IMR-90 (cell line): Measurements from ENCODE around the gene IL19. TPM values are rescaled to one million over a fixed set of nuclear protein-coding genes. Genes with fewer than 3 reads are reported as not detected.

Experiments
- ATAC-seq: fragments of 200-7000 bp; cut with Tn5 transposase; 2 replicates; pipeline ENCODE4 v1.9.1; 2020; ENCODE audit warnings: low read depth, mild to moderate bottlenecking, moderate library complexity
- BruUV-seq: library from RNA; stranded (reverse); fragments of 400-500 nt; replicated peaks from 2 replicates; lab custom pipeline; 2021; lab: Mats Ljungman, UMichigan
- CTCF ChIA-PET: fragments of 300-600 bp; formaldehyde crosslinking; extraction: SDS; loops from one replicate; lab custom pipeline; 2021; ENCODE audit warnings: antibody characterized with exemption; lab: Yijun Ruan, JAX
- POLR2A ChIA-PET: fragments of 300-600 bp; sonication (Branson Sonifier 250); formaldehyde crosslinking; loops from one replicate; lab custom pipeline; 2022; ENCODE audit warnings: antibody characterized with exemption; ENCODE audit not compliant: unreplicated experiment; lab: Charles Lee
- DNase-seq: peaks from one replicate; pipeline ENCODE4 v3.0.0; 2013
- H2AFZ ChIP-seq: replicated peaks from 2 replicates; pipeline ENCODE3; 2013; ENCODE audit warnings: low read length, mild to moderate bottlenecking; ENCODE audit not compliant: poor library complexity
- H2AK5ac ChIP-seq: 2 replicates; pipeline ENCODE4 v1.6.1; 2013; ENCODE audit warnings: low read depth, low read length, inconsistent platforms
- H2AK9ac ChIP-seq: replicated peaks from 2 replicates; pipeline ENCODE3; 2013; ENCODE audit warnings: mild to moderate bottlenecking, low read depth, low read length, moderate library complexity; ENCODE audit not compliant: poor library complexity
- H2BK120ac ChIP-seq: 2 replicates; pipeline ENCODE4 v1.6.1; 2013; ENCODE audit warnings: low read depth, low read length, inconsistent platforms
- H2BK15ac ChIP-seq: 3 replicates; pipeline ENCODE4 v1.6.1; 2013; ENCODE audit warnings: low read depth, low read length, inconsistent platforms
- H2BK20ac ChIP-seq: 2 replicates; pipeline ENCODE4 v1.6.1; 2013; ENCODE audit warnings: low read depth, mild to moderate bottlenecking, inconsistent platforms, low read length, moderate library complexity
- H2BK5ac ChIP-seq: 2 replicates; pipeline ENCODE4 v1.6.1; 2013; ENCODE audit warnings: mild to moderate bottlenecking, low read depth, low read length, inconsistent platforms; ENCODE audit not compliant: poor library complexity, severe bottlenecking
- H3K14ac ChIP-seq: replicated peaks from 2 replicates; pipeline ENCODE4 v1.6.1; 2013; ENCODE audit warnings: low read depth, low read length, inconsistent platforms
- H3K18ac ChIP-seq: 2 replicates; pipeline ENCODE4 v1.6.1; 2013; ENCODE audit warnings: low read depth, low read length, control low read depth
- H3K23ac ChIP-seq: 2 replicates; pipeline ENCODE4 v1.6.1; 2013; ENCODE audit warnings: low read depth, low read length, inconsistent platforms
- H3K27ac ChIP-seq: 2 replicates; pipeline ENCODE4 v1.5.1; 2013; ENCODE audit warnings: mild to moderate bottlenecking, control low read depth, low read length; ENCODE audit not compliant: insufficient read depth
- H3K27me3 ChIP-seq: 2 replicates; pipeline ENCODE4 v1.6.1; 2013; ENCODE audit warnings: low read length; ENCODE audit not compliant: control insufficient read depth, insufficient read depth
- H3K36me3 ChIP-seq: 2 replicates; pipeline ENCODE4 v1.6.1; 2013; ENCODE audit warnings: low read length, mixed read lengths; ENCODE audit not compliant: control insufficient read depth, insufficient read depth
- H3K4ac ChIP-seq: 2 replicates; pipeline ENCODE4 v1.6.1; 2013; ENCODE audit warnings: low read depth, low read length, inconsistent platforms
- H3K4me1 ChIP-seq: 2 replicates; pipeline ENCODE4 v1.6.1; 2013; ENCODE audit warnings: low read length, mixed read lengths; ENCODE audit not compliant: control insufficient read depth, insufficient read depth
- H3K4me2 ChIP-seq: 2 replicates; pipeline ENCODE4 v1.6.1; 2013; ENCODE audit warnings: low read depth, mild to moderate bottlenecking, control low read depth, low read length, moderate library complexity
- H3K4me3 ChIP-seq: 2 replicates; pipeline ENCODE4 v1.5.1; 2013; ENCODE audit warnings: low read depth, mild to moderate bottlenecking, control low read depth, low read length, moderate library complexity; ENCODE audit not compliant: insufficient read depth
- H3K56ac ChIP-seq: 2 replicates; pipeline ENCODE4 v1.6.1; 2013; ENCODE audit warnings: low read length, inconsistent platforms; ENCODE audit not compliant: insufficient read depth; ENCODE audit errors: extremely low read depth
- H3K79me1 ChIP-seq, 2 experiments: 2 replicates each; pipeline ENCODE4 v1.6.1; 2013; ENCODE audit warnings: low read length in 2 of 2, inconsistent platforms in 1 of 2, low read depth in 1 of 2
- H3K9ac ChIP-seq: 2 replicates; pipeline ENCODE4 v1.6.1; 2013; ENCODE audit warnings: low read depth, low read length, control low read depth
- H3K9me1 ChIP-seq: 2 replicates; pipeline ENCODE4 v1.6.1; 2013; ENCODE audit warnings: low read length, inconsistent platforms; ENCODE audit not compliant: insufficient read depth
- H3K9me3 ChIP-seq: 2 replicates; pipeline ENCODE4 v1.6.1; 2013; ENCODE audit warnings: low read length; ENCODE audit not compliant: control insufficient read depth, insufficient read depth
- H4K20me1 ChIP-seq: 2 replicates; pipeline ENCODE4 v1.6.1; 2013; ENCODE audit warnings: low read length, inconsistent platforms; ENCODE audit not compliant: insufficient read depth
- H4K5ac ChIP-seq: 2 replicates; pipeline ENCODE4 v1.6.1; 2013; ENCODE audit warnings: mild to moderate bottlenecking, low read depth, low read length, control low read depth
- H4K8ac ChIP-seq, 2 experiments: 2 replicates each; pipeline ENCODE4 v1.6.1; 2013; ENCODE audit warnings: low read depth in 2 of 2, low read length in 2 of 2, control low read depth in 1 of 2, inconsistent platforms in 1 of 2
- H4K91ac ChIP-seq: 2 replicates; pipeline ENCODE4 v1.6.1; 2013; ENCODE audit warnings: low read depth, low read length, inconsistent platforms; ENCODE audit not compliant: insufficient read depth
- BHLHE40 ChIP-seq: fragments of 150-350 bp; IDR thresholded peaks from 2 replicates; pipeline ENCODE4 v1.6.1; 2016; ENCODE audit warnings: mild to moderate bottlenecking, low read depth, low read length
- CEBPB ChIP-seq: IDR thresholded peaks from 2 replicates; pipeline ENCODE4 v1.6.1; 2012; ENCODE audit warnings: low read depth, low read length, improper control_type of control experiment
- CHD1 ChIP-seq: IDR thresholded peaks from 2 replicates; pipeline ENCODE4 v1.6.1; 2012; ENCODE audit warnings: low read depth, low read length, improper control_type of control experiment
- FOS ChIP-seq: fragments of 150-350 bp; IDR thresholded peaks from 2 replicates; pipeline ENCODE4 v1.6.1; 2016; ENCODE audit warnings: low read depth, low read length
- MAFK ChIP-seq: IDR thresholded peaks from 2 replicates; pipeline ENCODE4 v1.6.1; 2012; ENCODE audit warnings: low read depth, low read length, improper control_type of control experiment
- NFE2L2 ChIP-seq: fragments of 150-350 bp; IDR thresholded peaks from 2 replicates; pipeline ENCODE4 v1.6.1; 2016; ENCODE audit warnings: low read depth, mild to moderate bottlenecking, low read length
- RAD21 ChIP-seq: IDR thresholded peaks from 2 replicates; pipeline ENCODE4 v1.6.1; 2012; ENCODE audit warnings: low read length, improper control_type of control experiment
- SMC3 ChIP-seq: fragments of 150-350 bp; IDR thresholded peaks from 2 replicates; pipeline ENCODE4 v1.6.1; 2016; ENCODE audit warnings: low read depth, mild to moderate bottlenecking, antibody characterized with exemption, low read length, moderate library complexity
- WGBS, 2 experiments: methylation state at CpG; one replicate each; pipeline versions ENCODE4 v1.1.5 to v1.1.7; 2013; ENCODE audit warnings: missing lambda C conversion rate in 2 of 2; ENCODE audit not compliant: insufficient read length in 1 of 2; ENCODE audit errors: extremely low coverage in 2 of 2; 5-methylcytosine and 5-hydroxymethylcytosine counted together
- dilution Hi-C: fragments of 300-500 bp; cut with HindIII; formaldehyde crosslinking; loops from one replicate; pipeline ENCODE4 v1.14.3; 2018; ENCODE audit warnings: low sequenced_read_pairs; ENCODE audit not compliant: unreplicated experiment
- in situ Hi-C: fragments of 300-500 bp; cut with MboI; formaldehyde crosslinking; loops from 3 replicates; pipeline ENCODE4 v1.14.3; 2019; ENCODE audit warnings: low sequenced_read_pairs, inconsistent platforms, mixed read lengths
- intact Hi-C: fragments of 100-400 bp; cut with micrococcal nuclease; formaldehyde crosslinking; loops from 2 replicates; pipeline ENCODE4 v1.10.0; 2022
- polyA plus RNA-seq, 3 experiments: library from polyadenylated mRNA; depleted of rRNA; stranded (reverse); fragments of >200 nt; gene quantifications; 2 replicates each; pipeline ENCODE4 v1.2.3, GENCODE V29; 2012; ENCODE audit warnings: low replicate concordance in 1 of 3
- total RNA-seq: library from RNA; depleted of rRNA; stranded (reverse); fragments of >200 nt; gene quantifications from 2 replicates; pipeline ENCODE4 v1.2.3, GENCODE V29; 2012
- TF ChIP-seq, protein P1 (sequence below): fragments of 150-350 bp; IDR thresholded peaks from 2 replicates; pipeline ENCODE4 v1.6.1; 2017; ENCODE audit warnings: mild to moderate bottlenecking, antibody characterized with exemption, low read length, low read depth
- TF ChIP-seq, protein P2 (sequence below): fragments of 150-350 bp; IDR thresholded peaks from 2 replicates; pipeline ENCODE4 v1.6.1; 2016; ENCODE audit warnings: low read depth, mild to moderate bottlenecking, low read length, moderate library complexity, borderline replicate concordance

Gene IL19
- total and polyA plus RNA-seq, 2 of the 4 experiments (the other 2 are of a cell fraction): not detected

DNA sequence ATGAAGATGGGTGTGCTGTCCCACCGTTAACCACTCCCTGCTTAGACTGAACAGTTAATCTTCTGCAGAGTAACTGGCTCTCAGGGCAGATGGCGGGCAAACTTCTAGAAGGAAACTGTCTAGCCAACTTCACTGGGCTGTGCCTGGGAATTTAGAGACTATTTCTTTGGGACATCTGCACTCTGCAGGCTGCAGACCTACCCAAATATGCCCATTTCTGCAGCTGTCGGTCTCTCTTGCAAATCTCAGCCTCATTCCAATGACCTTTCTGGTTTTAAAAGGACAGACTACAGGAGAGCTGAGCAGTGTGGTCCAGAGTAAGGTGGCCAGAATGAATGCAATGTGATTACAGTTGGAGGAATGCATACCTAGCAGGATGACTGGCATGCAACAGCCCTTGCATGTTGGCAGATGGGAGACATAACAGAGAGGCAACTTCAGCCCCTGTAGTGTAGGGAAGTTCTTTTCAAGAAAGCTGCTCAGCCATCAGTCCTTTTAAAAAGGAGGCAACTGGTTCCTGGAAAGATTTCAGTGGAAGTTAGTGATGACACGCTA is 68.5 kb downstream of the IL19 start:
- H3K18ac ChIP-seq: no peak overlapping the region
- peak overlapping the region; percentile 0; the same call in 1 of the 2 replicates for H4K91ac ChIP-seq
- H2AK9ac ChIP-seq: peak overlapping the region; percentile 19
- H2BK15ac ChIP-seq: peak overlapping the region; percentile 53; the same call in 1 of the 3 replicates
- no peaks in the 10 kb centered on the region for H4K20me1 ChIP-seq
- TF ChIP-seq NFE2L2: no peak
- no peak for TF ChIP-seq BHLHE40
- TF ChIP-seq, protein P1, sequence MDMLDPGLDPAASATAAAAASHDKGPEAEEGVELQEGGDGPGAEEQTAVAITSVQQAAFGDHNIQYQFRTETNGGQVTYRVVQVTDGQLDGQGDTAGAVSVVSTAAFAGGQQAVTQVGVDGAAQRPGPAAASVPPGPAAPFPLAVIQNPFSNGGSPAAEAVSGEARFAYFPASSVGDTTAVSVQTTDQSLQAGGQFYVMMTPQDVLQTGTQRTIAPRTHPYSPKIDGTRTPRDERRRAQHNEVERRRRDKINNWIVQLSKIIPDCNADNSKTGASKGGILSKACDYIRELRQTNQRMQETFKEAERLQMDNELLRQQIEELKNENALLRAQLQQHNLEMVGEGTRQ: no peak
- TF ChIP-seq, protein P2, sequence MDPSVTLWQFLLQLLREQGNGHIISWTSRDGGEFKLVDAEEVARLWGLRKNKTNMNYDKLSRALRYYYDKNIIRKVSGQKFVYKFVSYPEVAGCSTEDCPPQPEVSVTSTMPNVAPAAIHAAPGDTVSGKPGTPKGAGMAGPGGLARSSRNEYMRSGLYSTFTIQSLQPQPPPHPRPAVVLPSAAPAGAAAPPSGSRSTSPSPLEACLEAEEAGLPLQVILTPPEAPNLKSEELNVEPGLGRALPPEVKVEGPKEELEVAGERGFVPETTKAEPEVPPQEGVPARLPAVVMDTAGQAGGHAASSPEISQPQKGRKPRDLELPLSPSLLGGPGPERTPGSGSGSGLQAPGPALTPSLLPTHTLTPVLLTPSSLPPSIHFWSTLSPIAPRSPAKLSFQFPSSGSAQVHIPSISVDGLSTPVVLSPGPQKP: no peak
- no peak for TF ChIP-seq RAD21
- no peak for TF ChIP-seq FOS
- TF ChIP-seq CEBPB: no peak
- TF ChIP-seq MAFK: no peak
- no peak for TF ChIP-seq SMC3
- TF ChIP-seq CHD1: no peak
- no peaks in the 10 kb centered on the region for H3K79me1 ChIP-seq
- H3K4me1 ChIP-seq: peaks cover 10% of the 10 kb centered on the region
- H3K9ac ChIP-seq: no peak overlapping the region
- no CpG with 5 or more reads among the region's 4 CpGs for WGBS, 2 experiments
- no peak overlapping the region for H4K5ac ChIP-seq
- H2BK120ac ChIP-seq: peak overlapping the region; percentile 18; the same call in 1 of the 2 replicates
- peak overlapping the region; percentile 21; the same call in 1 of the 2 replicates for H2AK5ac ChIP-seq
- peaks cover 11% of the 10 kb centered on the region for H3K9me1 ChIP-seq
- in situ Hi-C loops (no loop called here), dilution Hi-C loops (no loop called here), intact Hi-C loops (no loop called here)
- no peak overlapping the region for H2BK5ac ChIP-seq
- peak overlapping the region; percentile 33 for H2AFZ ChIP-seq
- H3K9me3 ChIP-seq: no peaks in the 10 kb centered on the region
- peaks cover 4% of the 10 kb centered on the region for H3K27me3 ChIP-seq
- H3K27ac ChIP-seq: no peak overlapping the region
- no peak overlapping the region for H3K56ac ChIP-seq
- BruUV-seq: no TSS peak
- H3K4ac ChIP-seq: peak overlapping the region; percentile 15; the same call in 1 of the 2 replicates
- no peak overlapping the region for H2BK20ac ChIP-seq
- H3K23ac ChIP-seq: peak overlapping the region; percentile 64; the same call in 1 of the 2 replicates
- no peaks in the 10 kb centered on the region for H3K36me3 ChIP-seq
- peak overlapping the region; percentile 2; the same call in 1 of the 2 replicates for H3K14ac ChIP-seq
- H3K4me2 ChIP-seq: no peak overlapping the region
- H3K4me3 ChIP-seq: no peak overlapping the region
- no peak for ATAC-seq
- no peak overlapping the region for H4K8ac ChIP-seq
- no peak for DNase-seq
- ChIA-PET POLR2A (no interaction called here), CTCF (interaction anchor here (0.7 to 1.2 kb wide), 2 partner anchors 11 to 81 kb away, joined by 3 read pairs; no protein-coding TSS in a partner anchor)
